Sigmoid colon (tissue), 7 donors: ENCODE data around the gene MYO9A. TPM values are rescaled to one million over a fixed set of nuclear protein-coding genes. Genes with fewer than 3 reads are reported as not detected.

Experiments used
- DNase-seq: peaks from one replicate; pipeline ENCODE4 v3.0.0-alpha.2; 2019
- H3K27ac ChIP-seq, 4 donors: fragments of 200-600 bp; sonication (generic); one replicate each; pipeline ENCODE4 v1.5.1; 2016 to 2019; ENCODE audit warnings: mild to moderate bottlenecking in 1 of 4
- H3K27me3 ChIP-seq, 3 donors: fragments of 200-600 bp; sonication (generic); one replicate each; pipeline ENCODE4 v1.5.1; 2019; ENCODE audit warnings: mild to moderate bottlenecking in 1 of 3
- H3K36me3 ChIP-seq, 4 donors: fragments of 200-600 bp; sonication (generic); one replicate each; pipeline ENCODE4 v1.5.1; 2016 to 2019
- H3K4me1 ChIP-seq, 4 donors: fragments of 200-600 bp; sonication (generic); one replicate each; pipeline ENCODE4 v1.5.1; 2017 to 2019
- H3K4me3 ChIP-seq, 4 donors: fragments of 200-600 bp; sonication (generic); one replicate each; pipeline ENCODE4 v1.5.1; 2017 to 2019; ENCODE audit warnings: mild to moderate bottlenecking in 2 of 4, moderate library complexity in 1 of 4
- H3K9me3 ChIP-seq, 4 donors: fragments of 200-600 bp in 3 of 4; sonication (generic) in 3 of 4; one replicate each; pipeline versions ENCODE4 v1.5.1 to v1.6.1; 2013 to 2019
- EP300 ChIP-seq, 4 donors: sonication (generic); formaldehyde crosslinking; IDR thresholded peaks; one replicate each; pipeline ENCODE4 v1.6.1; 2017; ENCODE audit warnings: antibody characterized with exemption in 4 of 4
- POLR2A ChIP-seq, 2 donors: fragments of 450-650 bp; IDR thresholded peaks; one replicate each; pipeline ENCODE4 v1.6.1; 2016; ENCODE audit warnings: antibody characterized with exemption in 2 of 2, mild to moderate bottlenecking in 2 of 2, moderate library complexity in 2 of 2
- POLR2AphosphoS5 ChIP-seq, 4 donors: sonication (generic); formaldehyde crosslinking; IDR thresholded peaks; one replicate each; pipeline ENCODE4 v1.6.1; 2017; ENCODE audit warnings: antibody characterized with exemption in 4 of 4
- WGBS, 2 donors: extraction: QIAGEN DNeasy Blood & Tissue Kit; methylation state at CpG; one replicate each; pipeline ENCODE4 v1.1.7; 2013; 5-methylcytosine and 5-hydroxymethylcytosine counted together
- intact Hi-C: fragments of 100-400 bp; cut with DNase I; formaldehyde crosslinking; loops from one replicate; pipeline ENCODE4 v1.15.1; 2023
- polyA plus RNA-seq, 3 donors: library from polyadenylated mRNA; stranded (reverse); fragments of 200-250 nt; gene quantifications; one replicate each; pipeline ENCODE4 v1.2.3, GENCODE V29; 2013
- total RNA-seq, 4 donors: library from RNA; depleted of rRNA; stranded (reverse); fragments of >200 nt; gene quantifications; one replicate each; pipeline ENCODE4 v1.1.0, GENCODE V29; 2016
- TF ChIP-seq, protein P1 (sequence below), 4 experiments: fragments of 450-650 bp in 3 of 4; fragments of 200-600 bp in 1 of 4; IDR thresholded peaks; one replicate each; pipeline ENCODE4 v1.5.1; 2016 to 2019; ENCODE audit warnings: antibody characterized with exemption in 4 of 4, mild to moderate bottlenecking in 3 of 4, moderate library complexity in 2 of 4
- donor health status: healthy with polysubstance abuse.
- donor health status: Bipolar disorder and iron deficiency.
- donor health status: healthy.

Gene MYO9A
- total and polyA plus RNA-seq, 7 donors, result 3.0 to 80.0 (median 55.8) TPM

DNA sequence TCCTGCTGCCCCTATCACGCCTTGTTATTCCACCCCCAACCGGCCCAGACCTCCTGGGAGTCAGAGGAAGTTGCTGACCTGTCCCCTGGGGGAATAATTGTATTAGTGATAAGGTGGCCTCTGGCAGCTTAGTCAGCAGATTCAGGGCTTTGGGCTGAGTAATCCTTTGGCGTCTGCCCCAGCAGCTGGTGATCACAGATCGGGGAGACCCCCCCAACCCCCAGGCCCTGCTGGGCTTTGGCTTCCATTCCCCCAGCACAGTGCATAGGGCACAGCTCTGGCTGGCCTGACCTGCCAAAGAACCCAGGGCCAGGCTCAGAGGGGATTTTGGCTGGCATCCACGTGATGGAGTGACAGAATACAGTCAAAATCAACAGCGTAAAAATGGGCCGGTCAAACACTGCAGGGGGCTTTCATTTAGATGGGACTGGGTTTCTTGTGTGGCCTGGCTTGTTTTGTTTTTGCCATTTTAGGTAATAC lies 311.5 kb downstream of the MYO9A start:
- H3K27ac ChIP-seq, result no peak overlapping the region
- H3K36me3 ChIP-seq, result no peaks in the 10 kb centered on the region
- no peak for DNase-seq
- no peak overlapping the region for H3K4me3 ChIP-seq
- 75 to 78% methylated on average over 7 of the region's 7 CpGs for WGBS, 2 donors
- peaks cover 0 to 9% (median 0%) of the 10 kb centered on the region in 3 donors for H3K27me3 ChIP-seq
- TF ChIP-seq POLR2AphosphoS5 (IDR thresholded peaks at IDR 0.05) (no peak), EP300 (IDR thresholded peaks at IDR 0.05) (no peak), POLR2A (IDR thresholded peaks at IDR 0.05) (no peak)
- TF ChIP-seq, protein P1, sequence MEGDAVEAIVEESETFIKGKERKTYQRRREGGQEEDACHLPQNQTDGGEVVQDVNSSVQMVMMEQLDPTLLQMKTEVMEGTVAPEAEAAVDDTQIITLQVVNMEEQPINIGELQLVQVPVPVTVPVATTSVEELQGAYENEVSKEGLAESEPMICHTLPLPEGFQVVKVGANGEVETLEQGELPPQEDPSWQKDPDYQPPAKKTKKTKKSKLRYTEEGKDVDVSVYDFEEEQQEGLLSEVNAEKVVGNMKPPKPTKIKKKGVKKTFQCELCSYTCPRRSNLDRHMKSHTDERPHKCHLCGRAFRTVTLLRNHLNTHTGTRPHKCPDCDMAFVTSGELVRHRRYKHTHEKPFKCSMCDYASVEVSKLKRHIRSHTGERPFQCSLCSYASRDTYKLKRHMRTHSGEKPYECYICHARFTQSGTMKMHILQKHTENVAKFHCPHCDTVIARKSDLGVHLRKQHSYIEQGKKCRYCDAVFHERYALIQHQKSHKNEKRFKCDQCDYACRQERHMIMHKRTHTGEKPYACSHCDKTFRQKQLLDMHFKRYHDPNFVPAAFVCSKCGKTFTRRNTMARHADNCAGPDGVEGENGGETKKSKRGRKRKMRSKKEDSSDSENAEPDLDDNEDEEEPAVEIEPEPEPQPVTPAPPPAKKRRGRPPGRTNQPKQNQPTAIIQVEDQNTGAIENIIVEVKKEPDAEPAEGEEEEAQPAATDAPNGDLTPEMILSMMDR (IDR thresholded peaks at IDR 0.05), result no peak
- no peaks in the 10 kb centered on the region for H3K9me3 ChIP-seq
- H3K4me1 ChIP-seq, result no peaks in the 10 kb centered on the region
- intact Hi-C loops, result no loop called here

DNA sequence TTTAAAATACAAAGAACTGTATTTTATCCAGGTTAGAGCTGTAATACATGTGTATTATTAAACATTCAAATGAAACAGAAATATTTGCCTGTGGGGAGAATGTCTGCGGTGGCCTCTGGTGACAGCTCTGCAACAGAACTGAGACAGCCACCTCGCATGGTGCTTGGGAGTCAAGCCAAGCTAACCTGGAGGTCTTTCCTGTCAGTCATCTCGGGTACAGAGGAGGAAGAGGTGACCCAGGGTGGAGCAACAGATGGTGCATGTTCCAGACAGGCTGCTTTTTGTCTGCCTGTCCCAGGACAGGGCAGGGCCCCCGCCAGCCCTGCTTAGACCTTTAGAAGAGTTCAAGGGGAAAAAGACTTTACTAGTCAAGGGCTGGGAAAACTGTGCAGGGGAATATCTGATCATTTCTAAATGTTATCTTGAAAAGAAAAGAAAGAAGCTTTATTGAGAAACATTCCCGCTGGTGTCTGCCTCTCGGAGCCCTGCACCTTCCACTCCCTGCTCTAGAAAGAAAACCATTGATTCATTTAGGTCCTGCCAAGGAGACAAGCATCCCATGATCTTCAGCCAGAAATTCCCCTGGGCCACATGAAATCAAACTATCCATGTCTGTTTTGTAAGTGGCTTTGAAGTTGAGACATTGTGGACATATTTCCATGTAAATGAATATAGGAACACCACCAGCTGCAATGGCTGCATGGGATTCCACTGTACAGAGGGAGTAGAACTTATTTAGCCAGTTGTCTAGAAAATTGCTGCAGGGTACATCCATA lies 313.1 kb downstream of the MYO9A start:
- intact Hi-C loops, result loop anchor here (5.0 kb wide), 1 partner anchor 358 kb away; no protein-coding TSS in a partner anchor
- H3K9me3 ChIP-seq, result no peaks in the 10 kb centered on the region
- no peak for TF ChIP-seq EP300 (IDR thresholded peaks at IDR 0.05)
- TF ChIP-seq, protein P1 (IDR thresholded peaks at IDR 0.05), result no peak
- no peak for TF ChIP-seq POLR2AphosphoS5 (IDR thresholded peaks at IDR 0.05)
- TF ChIP-seq POLR2A (IDR thresholded peaks at IDR 0.05), result no peak
- DNase-seq, result no peak
- no peaks in the 10 kb centered on the region for H3K36me3 ChIP-seq
- peaks cover 0 to 14% (median 0%) of the 10 kb centered on the region in 3 donors for H3K27me3 ChIP-seq
- WGBS, 2 donors, result 67 to 71% methylated on average over 6 of the region's 6 CpGs
- H3K4me1 ChIP-seq, result no peaks in the 10 kb centered on the region
- H3K4me3 ChIP-seq, result no peak overlapping the region
- no peak overlapping the region for H3K27ac ChIP-seq

DNA sequence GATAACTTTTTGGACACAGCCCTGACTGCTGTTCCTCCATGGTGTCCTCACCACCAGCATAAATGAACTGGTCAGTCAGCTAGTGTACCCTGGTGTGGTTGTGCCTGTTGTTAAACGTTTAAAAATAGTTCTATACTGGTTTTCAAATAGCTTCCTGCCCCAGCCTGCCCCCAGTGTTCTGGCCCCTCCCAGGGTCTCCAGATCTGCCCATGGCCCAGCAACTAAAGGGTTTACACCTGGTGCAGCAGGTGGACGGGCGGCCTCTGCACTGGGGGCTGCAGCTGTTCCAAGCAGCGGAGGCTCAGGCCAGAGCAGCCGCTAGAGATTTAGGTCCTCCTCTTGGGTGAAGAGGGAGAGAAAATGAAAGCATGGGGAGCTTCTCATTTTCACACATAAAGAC lies 313.7 kb downstream of the MYO9A start:
- TF ChIP-seq POLR2A (IDR thresholded peaks at IDR 0.05) (no peak), POLR2AphosphoS5 (IDR thresholded peaks at IDR 0.05) (no peak)
- TF ChIP-seq, protein P1 (IDR thresholded peaks at IDR 0.05), result no peak
- Histone ChIP-seq H3K27ac (no peak overlapping the region), H3K27me3 (peaks cover 0 to 14% (median 0%) of the 10 kb centered on the region in 3 donors), H3K36me3 (no peaks in the 10 kb centered on the region), H3K4me1 (no peaks in the 10 kb centered on the region), H3K9me3 (no peaks in the 10 kb centered on the region), H3K4me3 (no peak overlapping the region)
- no peak for DNase-seq
- intact Hi-C loops, result loop anchor here (5.0 kb wide), 1 partner anchor 357 kb away; no protein-coding TSS in a partner anchor
- WGBS, 2 donors, result 56 to 70% methylated on average over 5 of the region's 5 CpGs

DNA sequence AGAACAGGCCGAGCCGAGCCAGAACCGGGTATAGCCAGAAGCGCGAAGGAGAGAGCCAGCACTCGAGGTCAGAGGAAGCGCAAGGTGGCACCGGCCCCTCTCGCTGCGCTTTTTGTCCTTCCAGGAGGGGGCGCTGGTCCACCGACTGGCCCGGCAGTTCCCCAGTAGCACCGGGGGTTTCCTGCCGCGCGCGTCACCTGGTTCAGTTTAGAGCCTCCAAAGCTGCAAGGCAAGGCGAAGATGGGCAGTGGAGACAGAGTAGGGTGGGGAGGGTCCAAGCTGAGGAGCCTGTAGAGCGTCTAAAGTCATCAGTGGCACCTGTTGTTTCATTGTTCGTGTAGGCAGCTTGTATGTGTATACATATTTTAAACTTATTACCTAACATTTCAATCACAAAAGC lies 315.2 kb downstream of the MYO9A start:
- Histone ChIP-seq H3K4me1 (no peaks in the 10 kb centered on the region), H3K9me3 (no peaks in the 10 kb centered on the region), H3K4me3 (no peak overlapping the region), H3K27ac (no peak overlapping the region), H3K27me3 (peaks cover 0 to 14% (median 0%) of the 10 kb centered on the region in 3 donors), H3K36me3 (no peaks in the 10 kb centered on the region)
- 66 to 82% methylated on average over 21 of the region's 21 CpGs for WGBS, 2 donors
- intact Hi-C loops, result loop anchor here (5.0 kb wide), 1 partner anchor 355 kb away; no protein-coding TSS in a partner anchor
- DNase-seq, result no peak
- TF ChIP-seq, protein P1 (IDR thresholded peaks at IDR 0.05), result peak in 1 of 4 experiments; percentile 9
- TF ChIP-seq EP300 (IDR thresholded peaks at IDR 0.05), result no peak
- no peak for TF ChIP-seq POLR2AphosphoS5 (IDR thresholded peaks at IDR 0.05)
- TF ChIP-seq POLR2A (IDR thresholded peaks at IDR 0.05), result no peak
